ENCODE measurements around the gene HNRNPF.

HNRNPF gene

DNA sequence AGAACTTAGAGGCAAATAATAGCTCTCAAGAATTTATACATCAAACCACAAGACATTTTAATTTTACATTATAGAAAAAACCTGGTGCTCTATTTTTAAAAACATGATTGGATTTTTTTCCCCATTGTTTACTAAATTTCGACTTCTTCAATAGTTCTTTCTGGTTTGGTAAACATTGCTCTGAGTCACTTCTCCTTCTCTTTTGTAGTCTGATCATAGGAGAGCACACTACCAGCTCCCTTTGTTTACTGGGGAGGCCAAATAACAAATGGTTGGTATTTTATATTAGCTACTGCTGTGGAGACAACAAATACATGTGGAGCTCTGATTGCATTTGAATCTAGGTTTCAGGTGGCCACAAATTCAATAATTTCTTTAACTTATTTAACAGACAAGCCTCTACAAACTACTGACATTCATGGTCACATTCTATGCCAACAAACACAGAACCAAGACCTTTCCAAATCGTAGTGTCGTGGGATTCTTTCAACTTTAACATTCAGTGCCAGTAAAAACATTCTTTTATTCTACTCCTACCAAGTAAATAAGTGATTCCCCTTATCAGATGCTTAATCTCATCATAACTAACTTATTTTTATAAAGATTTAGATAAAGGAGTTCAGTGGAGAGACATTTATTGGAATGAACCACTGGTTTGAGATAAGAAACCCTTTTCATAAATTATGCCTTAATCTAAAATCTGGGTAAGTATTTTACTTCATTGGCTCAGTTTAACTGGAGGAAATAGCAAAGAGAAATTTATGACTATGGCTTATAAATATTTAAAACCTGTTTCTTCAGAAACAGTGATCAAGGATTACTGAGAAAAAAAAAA is 55.3 kb downstream of the HNRNPF start:
- H3K4me1 ChIP-seq (ENCODE audit: control insufficient read depth, insufficient read depth, low read length): peaks cover 18% of the 10 kb centered on the region
- peak overlapping the region; percentile 29; the same call in 1 of the 2 replicates for H3K27ac ChIP-seq (ENCODE audit: extremely low read depth, low read depth, low read length)
- TF ChIP-seq ZNF175 (tag by site-specific recombination; IDR thresholded peaks at IDR 0.05) (no peak), ZNF596 (tag by site-specific recombination; IDR thresholded peaks at IDR 0.05) (no peak), ZNF600 (tag by site-specific recombination; IDR thresholded peaks at IDR 0.05) (no peak), ZSCAN16 (tag by site-specific recombination; IDR thresholded peaks at IDR 0.05) (no peak), ZNF660 (tag by site-specific recombination; IDR thresholded peaks at IDR 0.05) (peak; percentile 86)
- TF ChIP-seq, protein P1, sequence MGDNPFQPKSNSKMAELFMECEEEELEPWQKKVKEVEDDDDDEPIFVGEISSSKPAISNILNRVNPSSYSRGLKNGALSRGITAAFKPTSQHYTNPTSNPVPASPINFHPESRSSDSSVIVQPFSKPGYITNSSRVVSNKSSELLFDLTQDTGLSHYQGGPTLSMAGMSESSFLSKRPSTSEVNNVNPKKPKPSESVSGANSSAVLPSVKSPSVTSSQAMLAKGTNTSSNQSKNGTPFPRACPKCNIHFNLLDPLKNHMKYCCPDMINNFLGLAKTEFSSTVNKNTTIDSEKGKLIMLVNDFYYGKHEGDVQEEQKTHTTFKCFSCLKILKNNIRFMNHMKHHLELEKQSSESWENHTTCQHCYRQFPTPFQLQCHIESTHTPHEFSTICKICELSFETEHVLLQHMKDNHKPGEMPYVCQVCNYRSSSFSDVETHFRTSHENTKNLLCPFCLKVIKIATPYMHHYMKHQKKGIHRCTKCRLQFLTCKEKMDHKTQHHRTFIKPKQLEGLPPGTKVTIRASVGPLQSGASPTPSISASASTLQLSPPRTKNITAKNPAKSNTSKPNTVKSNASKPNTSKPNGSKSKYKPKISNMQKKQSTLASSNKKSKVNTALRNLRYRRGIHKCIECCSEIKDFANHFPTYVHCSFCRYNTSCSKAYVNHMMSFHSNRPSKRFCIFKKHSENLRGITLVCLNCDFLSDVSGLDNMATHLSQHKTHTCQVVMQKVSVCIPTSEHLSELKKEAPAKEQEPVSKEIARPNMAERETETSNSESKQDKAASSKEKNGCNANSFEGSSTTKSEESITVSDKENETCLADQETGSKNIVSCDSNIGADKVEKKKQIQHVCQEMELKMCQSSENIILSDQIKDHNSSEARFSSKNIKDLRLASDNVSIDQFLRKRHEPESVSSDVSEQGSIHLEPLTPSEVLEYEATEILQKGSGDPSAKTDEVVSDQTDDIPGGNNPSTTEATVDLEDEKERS (tag by site-specific recombination; IDR thresholded peaks at IDR 0.05): no peak
- TF ChIP-seq, protein P2, sequence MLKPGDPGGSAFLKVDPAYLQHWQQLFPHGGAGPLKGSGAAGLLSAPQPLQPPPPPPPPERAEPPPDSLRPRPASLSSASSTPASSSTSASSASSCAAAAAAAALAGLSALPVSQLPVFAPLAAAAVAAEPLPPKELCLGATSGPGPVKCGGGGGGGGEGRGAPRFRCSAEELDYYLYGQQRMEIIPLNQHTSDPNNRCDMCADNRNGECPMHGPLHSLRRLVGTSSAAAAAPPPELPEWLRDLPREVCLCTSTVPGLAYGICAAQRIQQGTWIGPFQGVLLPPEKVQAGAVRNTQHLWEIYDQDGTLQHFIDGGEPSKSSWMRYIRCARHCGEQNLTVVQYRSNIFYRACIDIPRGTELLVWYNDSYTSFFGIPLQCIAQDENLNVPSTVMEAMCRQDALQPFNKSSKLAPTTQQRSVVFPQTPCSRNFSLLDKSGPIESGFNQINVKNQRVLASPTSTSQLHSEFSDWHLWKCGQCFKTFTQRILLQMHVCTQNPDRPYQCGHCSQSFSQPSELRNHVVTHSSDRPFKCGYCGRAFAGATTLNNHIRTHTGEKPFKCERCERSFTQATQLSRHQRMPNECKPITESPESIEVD (tag by site-specific recombination; IDR thresholded peaks at IDR 0.05): peak; percentile 80
- TF ChIP-seq, protein P3, sequence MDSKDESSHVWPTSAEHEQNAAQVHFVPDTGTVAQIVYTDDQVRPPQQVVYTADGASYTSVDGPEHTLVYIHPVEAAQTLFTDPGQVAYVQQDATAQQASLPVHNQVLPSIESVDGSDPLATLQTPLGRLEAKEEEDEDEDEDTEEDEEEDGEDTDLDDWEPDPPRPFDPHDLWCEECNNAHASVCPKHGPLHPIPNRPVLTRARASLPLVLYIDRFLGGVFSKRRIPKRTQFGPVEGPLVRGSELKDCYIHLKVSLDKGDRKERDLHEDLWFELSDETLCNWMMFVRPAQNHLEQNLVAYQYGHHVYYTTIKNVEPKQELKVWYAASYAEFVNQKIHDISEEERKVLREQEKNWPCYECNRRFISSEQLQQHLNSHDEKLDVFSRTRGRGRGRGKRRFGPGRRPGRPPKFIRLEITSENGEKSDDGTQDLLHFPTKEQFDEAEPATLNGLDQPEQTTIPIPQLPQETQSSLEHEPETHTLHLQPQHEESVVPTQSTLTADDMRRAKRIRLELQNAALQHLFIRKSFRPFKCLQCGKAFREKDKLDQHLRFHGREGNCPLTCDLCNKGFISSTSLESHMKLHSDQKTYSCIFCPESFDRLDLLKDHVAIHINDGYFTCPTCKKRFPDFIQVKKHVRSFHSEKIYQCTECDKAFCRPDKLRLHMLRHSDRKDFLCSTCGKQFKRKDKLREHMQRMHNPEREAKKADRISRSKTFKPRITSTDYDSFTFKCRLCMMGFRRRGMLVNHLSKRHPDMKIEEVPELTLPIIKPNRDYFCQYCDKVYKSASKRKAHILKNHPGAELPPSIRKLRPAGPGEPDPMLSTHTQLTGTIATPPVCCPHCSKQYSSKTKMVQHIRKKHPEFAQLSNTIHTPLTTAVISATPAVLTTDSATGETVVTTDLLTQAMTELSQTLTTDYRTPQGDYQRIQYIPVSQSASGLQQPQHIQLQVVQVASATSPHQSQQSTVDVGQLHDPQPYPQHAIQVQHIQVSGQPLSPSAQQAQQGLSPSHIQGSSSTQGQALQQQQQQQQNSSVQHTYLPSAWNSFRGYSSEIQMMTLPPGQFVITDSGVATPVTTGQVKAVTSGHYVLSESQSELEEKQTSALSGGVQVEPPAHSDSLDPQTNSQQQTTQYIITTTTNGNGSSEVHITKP (tag by site-specific recombination; IDR thresholded peaks at IDR 0.05): peak; percentile 80
- H3K4me3 ChIP-seq (ENCODE audit: low read depth, low read length): no peak overlapping the region
- POLR2A ChIA-PET: interaction anchor here (0.7 kb wide), 1 partner anchor 514 kb away, joined by 4 read pairs; no protein-coding TSS in a partner anchor
- no peaks in the 10 kb centered on the region for H3K9me3 ChIP-seq (ENCODE audit: control insufficient read depth, insufficient read depth, low read depth, low read length)
- CTCF ChIA-PET: interaction anchor here (0.6 to 1.5 kb wide), 3 partner anchors 9 to 25 kb away, joined by 3 to 4 read pairs (median 4); no protein-coding TSS in a partner anchor
- H3K36me3 ChIP-seq (ENCODE audit: control insufficient read depth in 2 of 2, insufficient read depth in 1 of 2, low read length in 2 of 2): no peaks in the 10 kb centered on the region

DNA sequence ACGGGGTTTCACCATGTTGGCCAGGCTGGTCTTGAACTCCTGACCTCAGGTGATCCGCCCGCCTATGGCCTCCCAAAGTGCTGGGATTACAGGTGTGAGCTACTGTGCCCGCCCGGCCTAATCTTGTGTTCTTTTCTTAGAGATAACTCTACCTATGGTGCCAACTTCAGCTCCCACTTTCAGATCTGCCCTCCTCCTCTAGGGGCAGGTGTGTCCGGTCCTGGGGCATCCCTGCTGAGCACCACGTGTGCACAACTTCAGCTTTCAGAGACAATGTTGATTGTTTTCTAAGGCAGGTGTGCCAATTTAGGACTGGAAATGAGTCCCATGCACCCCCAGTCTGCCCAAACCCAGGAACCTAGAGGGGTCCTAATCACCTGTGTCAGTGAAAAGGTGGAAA is 56.0 kb downstream of the HNRNPF start:
- Histone ChIP-seq H3K4me1 (ENCODE audit: control insufficient read depth, insufficient read depth, low read length) (peaks cover 18% of the 10 kb centered on the region), H3K4me3 (ENCODE audit: low read depth, low read length) (no peak overlapping the region), H3K36me3 (ENCODE audit: control insufficient read depth in 2 of 2, insufficient read depth in 1 of 2, low read length in 2 of 2) (no peaks in the 10 kb centered on the region), H3K9me3 (ENCODE audit: control insufficient read depth, insufficient read depth, low read depth, low read length) (no peaks in the 10 kb centered on the region), H3K27ac (ENCODE audit: extremely low read depth, low read depth, low read length) (no peak overlapping the region)
- POLR2A ChIA-PET: no interaction called here
- TF ChIP-seq, protein P4, sequence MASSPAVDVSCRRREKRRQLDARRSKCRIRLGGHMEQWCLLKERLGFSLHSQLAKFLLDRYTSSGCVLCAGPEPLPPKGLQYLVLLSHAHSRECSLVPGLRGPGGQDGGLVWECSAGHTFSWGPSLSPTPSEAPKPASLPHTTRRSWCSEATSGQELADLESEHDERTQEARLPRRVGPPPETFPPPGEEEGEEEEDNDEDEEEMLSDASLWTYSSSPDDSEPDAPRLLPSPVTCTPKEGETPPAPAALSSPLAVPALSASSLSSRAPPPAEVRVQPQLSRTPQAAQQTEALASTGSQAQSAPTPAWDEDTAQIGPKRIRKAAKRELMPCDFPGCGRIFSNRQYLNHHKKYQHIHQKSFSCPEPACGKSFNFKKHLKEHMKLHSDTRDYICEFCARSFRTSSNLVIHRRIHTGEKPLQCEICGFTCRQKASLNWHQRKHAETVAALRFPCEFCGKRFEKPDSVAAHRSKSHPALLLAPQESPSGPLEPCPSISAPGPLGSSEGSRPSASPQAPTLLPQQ (tag by site-specific recombination; IDR thresholded peaks at IDR 0.05): no peak
- TF ChIP-seq ZBTB21 (tag by site-specific recombination; IDR thresholded peaks at IDR 0.05) (no peak), ZNF777 (tag by site-specific recombination; IDR thresholded peaks at IDR 0.05; ENCODE audit: borderline replicate concordance) (no peak), ZXDB (tag by site-specific recombination; IDR thresholded peaks at IDR 0.05) (no peak), ZNF114 (tag by site-specific recombination; IDR thresholded peaks at IDR 0.05) (no peak), ZNF48 (tag by site-specific recombination; IDR thresholded peaks at IDR 0.05) (no peak), ZSCAN30 (tag by site-specific recombination; IDR thresholded peaks at IDR 0.05) (no peak), MZF1 (tag by site-specific recombination; IDR thresholded peaks at IDR 0.05; ENCODE audit: borderline replicate concordance) (no peak)
- CTCF ChIA-PET: interaction anchor here (0.6 to 1.5 kb wide), 4 partner anchors 9 to 32 kb away, joined by 3 to 4 read pairs (median 4); no protein-coding TSS in a partner anchor

Measured in HEK293 (cell line).